ENCODE results near the gene MUC5B. TPM values are rescaled to one million over a fixed set of nuclear protein-coding genes. Genes with fewer than 3 reads are reported as not detected.
"Not testable (repeated sequence)": the region's sequence is repeated elsewhere in the genome, so short reads cannot be mapped to it uniquely, and the experiment has no call there.

The MUC5B gene
- total RNA-seq, 1 donor from 2014 or later, result not detected

DNA sequence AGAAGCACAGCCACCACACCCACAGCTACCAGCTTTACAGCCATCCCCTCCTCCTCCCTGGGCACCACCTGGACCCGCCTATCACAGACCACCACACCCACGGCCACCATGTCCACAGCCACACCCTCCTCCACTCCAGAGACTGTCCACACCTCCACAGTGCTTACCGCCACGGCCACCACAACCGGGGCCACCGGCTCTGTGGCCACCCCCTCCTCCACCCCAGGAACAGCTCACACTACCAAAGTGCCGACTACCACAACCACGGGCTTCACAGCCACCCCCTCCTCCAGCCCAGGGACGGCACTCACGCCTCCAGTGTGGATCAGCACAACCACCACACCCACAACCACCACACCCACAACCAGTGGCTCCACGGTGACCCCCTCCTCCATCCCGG lies 27.5 kb downstream of the MUC5B start:
- not testable (repeated sequence) for H3K4me1 Mint-ChIP-seq (ENCODE audit: low read depth, unreplicated experiment); FAIRE-seq; H2AFZ ChIP-seq (ENCODE audit: low read depth, low read length); H3K27me3 ChIP-seq (ENCODE audit: insufficient read depth, low read length); H3K79me2 ChIP-seq (ENCODE audit: insufficient read depth, low read length); H3K4me3 ChIP-seq (ENCODE audit: insufficient read depth, low read depth, low read length); H3K4me3 Mint-ChIP-seq (ENCODE audit: unreplicated experiment); H3K27ac Mint-ChIP-seq (ENCODE audit: unreplicated experiment); DNase-seq (ENCODE audit: low read depth); H3K36me3 Mint-ChIP-seq (ENCODE audit: low read depth, unreplicated experiment); H3K4me1 ChIP-seq (ENCODE audit: insufficient read depth, low read length); H4K20me1 ChIP-seq (ENCODE audit: insufficient read depth, low read length); H3K9ac ChIP-seq (ENCODE audit: low read length); H3K27me3 Mint-ChIP-seq (ENCODE audit: low read depth, unreplicated experiment); H3K4me2 ChIP-seq (ENCODE audit: low read length); H3K36me3 ChIP-seq (ENCODE audit: insufficient read depth, low read length); H3K27ac ChIP-seq (ENCODE audit: low read depth, low read length); H3K9me3 ChIP-seq (ENCODE audit: insufficient read depth, low read depth, low read length)
- peaks cover 17% of the 10 kb centered on the region for H3K9me3 Mint-ChIP-seq (ENCODE audit: unreplicated experiment)

DNA sequence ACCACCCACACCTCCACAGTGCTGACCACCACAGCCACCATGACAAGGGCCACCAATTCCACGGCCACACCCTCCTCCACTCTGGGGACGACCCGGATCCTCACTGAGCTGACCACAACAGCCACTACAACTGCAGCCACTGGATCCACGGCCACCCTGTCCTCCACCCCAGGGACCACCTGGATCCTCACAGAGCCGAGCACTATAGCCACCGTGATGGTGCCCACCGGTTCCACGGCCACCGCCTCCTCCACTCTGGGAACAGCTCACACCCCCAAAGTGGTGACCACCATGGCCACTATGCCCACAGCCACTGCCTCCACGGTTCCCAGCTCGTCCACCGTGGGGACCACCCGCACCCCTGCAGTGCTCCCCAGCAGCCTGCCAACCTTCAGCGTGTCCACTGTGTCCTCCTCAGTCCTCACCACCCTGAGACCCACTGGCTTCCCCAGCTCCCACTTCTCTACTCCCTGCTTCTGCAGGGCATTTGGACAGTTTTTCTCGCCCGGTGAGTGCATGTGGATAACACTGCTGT lies 28.4 kb downstream of the MUC5B start:
- no peaks in the 10 kb centered on the region for H3K4me1 Mint-ChIP-seq (ENCODE audit: low read depth, unreplicated experiment)
- FAIRE-seq (no peak), DNase-seq (ENCODE audit: low read depth) (no peak)
- H3K36me3 Mint-ChIP-seq (ENCODE audit: low read depth, unreplicated experiment), result peaks cover 3% of the 10 kb centered on the region
- no peak overlapping the region for H3K27ac ChIP-seq (ENCODE audit: low read depth, low read length)
- no peaks in the 10 kb centered on the region for H3K27me3 ChIP-seq (ENCODE audit: insufficient read depth, low read length)
- no peaks in the 10 kb centered on the region for H4K20me1 ChIP-seq (ENCODE audit: insufficient read depth, low read length)
- H2AFZ ChIP-seq (ENCODE audit: low read depth, low read length), result no peak overlapping the region
- H3K79me2 ChIP-seq (ENCODE audit: insufficient read depth, low read length), result no peaks in the 10 kb centered on the region
- no peak for TF ChIP-seq EZH2 (IDR thresholded peaks at IDR 0.05; ENCODE audit: insufficient read depth, low read length)
- TF ChIP-seq, protein P1, sequence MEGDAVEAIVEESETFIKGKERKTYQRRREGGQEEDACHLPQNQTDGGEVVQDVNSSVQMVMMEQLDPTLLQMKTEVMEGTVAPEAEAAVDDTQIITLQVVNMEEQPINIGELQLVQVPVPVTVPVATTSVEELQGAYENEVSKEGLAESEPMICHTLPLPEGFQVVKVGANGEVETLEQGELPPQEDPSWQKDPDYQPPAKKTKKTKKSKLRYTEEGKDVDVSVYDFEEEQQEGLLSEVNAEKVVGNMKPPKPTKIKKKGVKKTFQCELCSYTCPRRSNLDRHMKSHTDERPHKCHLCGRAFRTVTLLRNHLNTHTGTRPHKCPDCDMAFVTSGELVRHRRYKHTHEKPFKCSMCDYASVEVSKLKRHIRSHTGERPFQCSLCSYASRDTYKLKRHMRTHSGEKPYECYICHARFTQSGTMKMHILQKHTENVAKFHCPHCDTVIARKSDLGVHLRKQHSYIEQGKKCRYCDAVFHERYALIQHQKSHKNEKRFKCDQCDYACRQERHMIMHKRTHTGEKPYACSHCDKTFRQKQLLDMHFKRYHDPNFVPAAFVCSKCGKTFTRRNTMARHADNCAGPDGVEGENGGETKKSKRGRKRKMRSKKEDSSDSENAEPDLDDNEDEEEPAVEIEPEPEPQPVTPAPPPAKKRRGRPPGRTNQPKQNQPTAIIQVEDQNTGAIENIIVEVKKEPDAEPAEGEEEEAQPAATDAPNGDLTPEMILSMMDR (IDR thresholded peaks at IDR 0.05; ENCODE audit: insufficient read depth, low read depth, low read length), result no peak
- no peak overlapping the region for H3K27ac Mint-ChIP-seq (ENCODE audit: unreplicated experiment)
- H3K4me3 ChIP-seq (ENCODE audit: insufficient read depth, low read depth, low read length), result no peak overlapping the region
- no peak overlapping the region for H3K4me3 Mint-ChIP-seq (ENCODE audit: unreplicated experiment)
- H3K4me2 ChIP-seq (ENCODE audit: low read length), result no peak overlapping the region
- H3K36me3 ChIP-seq (ENCODE audit: insufficient read depth, low read length), result no peaks in the 10 kb centered on the region
- peaks cover 5% of the 10 kb centered on the region for H3K9me3 ChIP-seq (ENCODE audit: insufficient read depth, low read depth, low read length)
- peaks cover 4% of the 10 kb centered on the region for H3K27me3 Mint-ChIP-seq (ENCODE audit: low read depth, unreplicated experiment)
- no peak overlapping the region for H3K9ac ChIP-seq (ENCODE audit: low read length)
- H3K9me3 Mint-ChIP-seq (ENCODE audit: unreplicated experiment), result peaks cover 17% of the 10 kb centered on the region
- no peaks in the 10 kb centered on the region for H3K4me1 ChIP-seq (ENCODE audit: insufficient read depth, low read length)

DNA sequence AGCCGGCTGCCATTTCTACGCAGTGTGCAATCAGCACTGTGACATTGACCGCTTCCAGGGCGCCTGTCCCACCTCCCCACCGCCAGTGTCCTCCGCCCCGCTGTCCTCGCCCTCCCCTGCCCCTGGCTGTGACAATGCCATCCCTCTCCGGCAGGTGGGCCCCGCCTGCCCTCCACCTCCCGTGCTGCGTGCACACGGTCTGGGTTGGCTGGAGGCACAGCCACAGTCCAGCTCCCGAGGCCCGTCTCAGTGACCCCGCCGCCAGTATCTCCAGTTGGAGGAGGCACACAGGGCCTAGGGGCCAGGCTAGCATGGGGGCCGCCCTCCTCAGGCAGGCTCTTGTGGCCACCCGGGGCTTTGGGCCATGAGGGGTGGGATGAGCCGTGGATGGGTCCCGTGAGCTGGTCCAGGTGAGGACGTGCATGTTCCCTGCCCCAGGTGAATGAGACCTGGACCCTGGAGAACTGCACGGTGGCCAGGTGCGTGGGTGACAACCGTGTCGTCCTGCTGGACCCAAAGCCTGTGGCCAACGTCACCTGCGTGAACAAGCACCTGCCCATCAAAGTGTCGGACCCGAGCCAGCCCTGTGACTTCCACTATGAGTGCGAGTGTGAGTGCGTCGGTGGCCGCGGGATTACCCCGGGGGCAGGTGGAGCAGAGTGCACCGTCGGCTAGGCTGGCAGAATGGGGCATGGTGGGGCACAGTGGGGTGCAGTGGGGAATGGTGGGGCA lies 29.7 kb downstream of the MUC5B start:
- Mint-ChIP-seq H3K27ac (ENCODE audit: unreplicated experiment) (no peak overlapping the region), H3K36me3 (ENCODE audit: low read depth, unreplicated experiment) (peaks cover 3% of the 10 kb centered on the region), H3K9me3 (ENCODE audit: unreplicated experiment) (peaks cover 14% of the 10 kb centered on the region), H3K27me3 (ENCODE audit: low read depth, unreplicated experiment) (peaks cover 4% of the 10 kb centered on the region), H3K4me1 (ENCODE audit: low read depth, unreplicated experiment) (no peaks in the 10 kb centered on the region), H3K4me3 (ENCODE audit: unreplicated experiment) (no peak overlapping the region)
- DNase-seq (ENCODE audit: low read depth) (no peak), FAIRE-seq (no peak)
- H2AFZ ChIP-seq (ENCODE audit: low read depth, low read length), result no peak overlapping the region
- no peak overlapping the region for H3K9ac ChIP-seq (ENCODE audit: low read length)
- H3K4me1 ChIP-seq (ENCODE audit: insufficient read depth, low read length), result no peaks in the 10 kb centered on the region
- H3K79me2 ChIP-seq (ENCODE audit: insufficient read depth, low read length), result no peaks in the 10 kb centered on the region
- H3K9me3 ChIP-seq (ENCODE audit: insufficient read depth, low read depth, low read length), result peaks cover 5% of the 10 kb centered on the region
- H3K4me2 ChIP-seq (ENCODE audit: low read length), result no peak overlapping the region
- TF ChIP-seq, protein P1 (IDR thresholded peaks at IDR 0.05; ENCODE audit: insufficient read depth, low read depth, low read length), result no peak
- TF ChIP-seq EZH2 (IDR thresholded peaks at IDR 0.05; ENCODE audit: insufficient read depth, low read length), result no peak
- no peaks in the 10 kb centered on the region for H3K36me3 ChIP-seq (ENCODE audit: insufficient read depth, low read length)
- no peak overlapping the region for H3K27ac ChIP-seq (ENCODE audit: low read depth, low read length)
- no peaks in the 10 kb centered on the region for H3K27me3 ChIP-seq (ENCODE audit: insufficient read depth, low read length)
- H3K4me3 ChIP-seq (ENCODE audit: insufficient read depth, low read depth, low read length), result no peak overlapping the region
- no peaks in the 10 kb centered on the region for H4K20me1 ChIP-seq (ENCODE audit: insufficient read depth, low read length)

Measured in astrocyte (in vitro differentiated cells and primary cell).